ENCODE measurements around the gene ASAH2. TPM values are rescaled to one million over a fixed set of nuclear protein-coding genes. Genes with fewer than 3 reads are reported as not detected.

Gene ASAH2
- total RNA-seq, 2 donors from 2014 or later: 1.3 to 2.2 TPM

DNA sequence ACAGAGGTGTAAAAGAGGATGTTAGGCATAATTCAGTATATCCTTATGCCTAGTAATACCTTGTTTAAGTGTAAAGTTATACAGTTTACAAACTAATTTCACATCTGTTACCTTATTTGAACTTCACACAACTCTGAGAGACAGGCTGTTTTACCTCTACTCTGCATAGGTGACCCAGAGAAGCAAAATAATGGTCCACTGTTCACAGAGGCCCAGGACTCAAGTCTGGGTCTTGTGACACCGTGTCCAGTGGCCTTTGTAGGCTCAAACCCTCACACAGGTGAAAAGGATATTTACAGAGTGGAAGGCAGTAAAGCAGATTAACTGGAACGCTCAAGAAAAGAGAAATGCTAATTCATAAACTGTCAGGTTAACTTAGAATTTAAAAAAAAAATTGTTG is 32.1 kb downstream of the ASAH2 start:
- no peak for DNase-seq
- no peak for ATAC-seq
- intact Hi-C loops (cut with DNase I, micrococcal nuclease): no loop called here

DNA sequence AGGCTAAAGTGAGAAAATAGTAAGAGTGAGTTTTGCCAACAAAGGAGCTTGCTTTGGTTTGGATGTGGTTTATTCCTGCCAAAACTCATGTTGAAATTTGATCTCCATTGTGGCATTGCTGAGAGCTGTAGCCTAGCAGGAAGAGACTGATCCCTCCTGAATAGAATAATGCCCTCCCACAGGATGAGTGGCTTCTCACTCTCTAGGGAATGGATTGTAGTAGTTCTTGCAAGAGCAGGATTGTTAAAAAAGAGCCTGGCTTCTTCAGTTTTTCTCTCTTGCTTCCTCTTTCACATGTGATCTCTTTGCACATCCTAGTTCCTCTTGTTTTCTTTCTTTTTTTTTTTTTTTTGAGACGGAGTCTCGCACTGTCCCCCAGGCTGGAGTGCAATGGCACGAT is 34.4 kb downstream of the ASAH2 start:
- intact Hi-C loops (cut with DNase I, micrococcal nuclease): no loop called here
- ATAC-seq (no peak), DNase-seq (no peak)

DNA sequence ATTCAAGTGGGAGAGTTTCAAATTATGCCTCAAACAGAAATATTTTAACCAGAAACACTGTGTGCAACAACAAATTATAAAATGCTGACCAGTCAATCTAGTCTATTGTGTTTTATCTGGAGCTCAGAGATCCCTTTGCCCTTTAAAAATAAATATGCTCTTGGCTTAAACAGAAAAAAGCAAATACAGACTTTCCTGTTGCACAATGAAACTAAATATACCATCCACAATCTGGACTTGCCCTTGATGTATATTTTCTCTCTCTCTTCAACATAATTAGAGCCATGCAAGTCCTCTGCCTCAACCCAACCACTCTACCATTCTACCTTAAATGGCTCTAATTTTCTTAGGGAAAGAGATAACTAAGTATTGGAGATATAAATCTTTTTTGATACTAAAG is 34.9 kb downstream of the ASAH2 start:
- ATAC-seq (no peak), DNase-seq (no peak)
- intact Hi-C loops (cut with DNase I, micrococcal nuclease): no loop called here

DNA sequence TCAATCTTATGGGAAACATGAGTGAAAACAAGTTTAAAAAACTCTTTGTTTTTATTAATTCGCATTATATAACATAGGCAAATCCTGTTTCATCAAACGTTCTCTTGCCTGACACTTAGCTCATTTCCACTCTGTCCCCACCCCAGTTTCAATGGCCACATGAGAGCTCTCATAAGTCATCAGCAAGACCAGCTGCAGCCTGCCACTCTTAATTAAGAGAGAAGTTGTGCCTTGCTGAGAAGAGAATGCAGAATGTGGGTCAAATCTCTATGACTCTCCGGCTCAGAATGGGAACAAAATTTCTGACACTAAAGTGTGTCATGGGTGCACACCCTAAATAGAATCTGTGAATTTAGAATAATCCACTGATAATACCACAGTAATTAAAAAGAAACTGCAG is 39.6 kb downstream of the ASAH2 start:
- no peak for DNase-seq
- intact Hi-C loops (cut with DNase I, micrococcal nuclease): no loop called here
- no peak for ATAC-seq

DNA sequence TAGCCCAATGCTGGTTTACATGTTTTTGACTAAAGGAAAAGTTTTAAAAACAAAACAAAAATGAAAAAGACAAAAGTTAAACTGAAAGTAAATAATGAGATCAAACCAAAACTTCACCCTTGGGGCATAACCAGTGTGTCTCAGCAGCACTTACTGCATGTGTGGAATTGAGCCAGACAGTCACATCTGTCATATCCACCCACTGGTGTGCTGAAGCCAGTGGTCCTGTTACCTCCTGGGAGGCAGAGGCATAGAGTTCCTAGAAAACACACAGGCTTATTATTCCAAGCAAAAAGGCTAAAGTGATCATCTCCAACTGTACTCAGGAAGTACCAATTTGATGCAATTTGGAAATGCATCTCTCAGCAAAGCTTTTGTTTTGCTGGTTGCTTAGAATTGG is 40.4 kb downstream of the ASAH2 start:
- DNase-seq (no peak), ATAC-seq (no peak)
- intact Hi-C loops (cut with DNase I, micrococcal nuclease): no loop called here

Other genes with a start within 250 kb of the ASAH2 start
- gene WASHC2A, start 183.6 kb downstream of the ASAH2 start, total RNA-seq: 10 to 100 TPM; 67.3 to 75.5 TPM

Measured in left colon (tissue), 2 donors.